Left cardiac atrium (tissue), 4 donors: Measurements from ENCODE around the gene RBPJ. TPM values are rescaled to one million over a fixed set of nuclear protein-coding genes. Genes with fewer than 3 reads are reported as not detected.

Experiments used
- ATAC-seq, 2 donors: fragments of 200-7000 bp; cut with Tn5 transposase; one replicate each; pipeline ENCODE4 v1.9.1; 2020; ENCODE audit warnings: mild to moderate bottlenecking in 2 of 2, moderate library complexity in 2 of 2
- DNase-seq: peaks from one replicate; pipeline ENCODE4 v3.0.0-alpha.2; 2020
- intact Hi-C, 2 donors: fragments of 100-400 bp; cut with DNase I; formaldehyde crosslinking; loops; one replicate each; pipeline versions ENCODE4 v1.14.1 to v1.15.1; 2022 to 2023
- total RNA-seq, 2 donors: library from RNA; stranded (reverse); fragmentation: NEBNext Ultra II Directional; extraction: Animal tissue kit (Norgen Biotek cat#: 25700); gene quantifications; one replicate each; pipeline ENCODE4 v1.2.1, GENCODE V29; 2021
- donor health status: DM: no; HTN: yes; CAD: no.
- donor health status: DM: no; HTN: yes; CAD: no; lungs with severe emphysema.
- donor health status: DM: yes; HTN: yes; CAD: no.
- donor health status: Dilated cardiomyopathy.

RBPJ gene
- total RNA-seq, 2 donors from 2014 or later = 49.6 to 63.5 TPM

DNA sequence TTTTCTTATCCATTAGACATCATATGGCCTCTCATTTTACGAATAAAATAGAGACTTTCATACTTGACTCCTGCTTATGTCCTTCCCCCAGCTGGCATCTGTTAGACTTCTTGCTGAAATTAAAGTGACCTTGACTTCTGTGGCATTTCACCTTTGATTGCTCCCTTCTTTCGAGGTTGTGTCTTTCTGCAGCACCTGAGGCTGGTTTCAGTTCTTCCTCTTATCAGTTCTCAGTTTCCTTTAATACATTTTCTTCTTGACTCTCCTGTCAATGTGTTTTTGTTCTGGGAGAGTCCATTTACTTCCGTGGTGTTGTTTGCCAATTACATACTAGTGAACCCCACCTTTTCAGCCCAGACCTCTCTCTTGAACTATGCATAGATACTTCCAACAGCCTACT is 81.6 kb downstream of the RBPJ start:
- intact Hi-C loops = loop anchor here in 1 of 2 donors (5.0 to 10.0 kb wide), 2 partner anchors 68 to 320 kb away; no protein-coding TSS in a partner anchor
- DNase-seq (no peak), ATAC-seq (no peak)

DNA sequence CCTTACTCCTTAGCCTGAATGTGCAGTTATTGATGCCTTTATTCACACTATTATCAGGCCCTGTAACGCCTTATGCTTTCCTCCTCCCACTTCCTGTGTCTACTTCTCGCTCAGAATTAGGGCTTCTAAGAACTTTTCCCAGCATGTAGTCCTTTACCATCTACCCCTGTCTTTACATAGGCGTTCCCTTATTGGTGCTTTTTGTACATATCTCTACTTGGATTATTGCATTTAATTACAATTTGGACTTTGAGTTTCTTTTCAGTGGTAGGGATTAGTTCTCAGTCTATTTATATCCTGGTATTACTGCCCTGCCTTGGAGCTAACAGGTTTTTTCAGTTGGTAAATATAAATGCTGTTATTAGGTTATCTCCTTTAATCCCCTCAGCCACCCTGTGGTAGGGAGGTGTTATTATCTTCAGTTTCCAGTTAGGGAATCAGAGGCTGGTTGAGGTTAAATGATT is 84.0 kb downstream of the RBPJ start:
- intact Hi-C loops = loop anchor here (2.0 to 10.0 kb wide), 3 partner anchors 70 to 416 kb away; no protein-coding TSS in a partner anchor
- ATAC-seq (peak in 1 of 2 donors; percentile 39), DNase-seq (no peak)

DNA sequence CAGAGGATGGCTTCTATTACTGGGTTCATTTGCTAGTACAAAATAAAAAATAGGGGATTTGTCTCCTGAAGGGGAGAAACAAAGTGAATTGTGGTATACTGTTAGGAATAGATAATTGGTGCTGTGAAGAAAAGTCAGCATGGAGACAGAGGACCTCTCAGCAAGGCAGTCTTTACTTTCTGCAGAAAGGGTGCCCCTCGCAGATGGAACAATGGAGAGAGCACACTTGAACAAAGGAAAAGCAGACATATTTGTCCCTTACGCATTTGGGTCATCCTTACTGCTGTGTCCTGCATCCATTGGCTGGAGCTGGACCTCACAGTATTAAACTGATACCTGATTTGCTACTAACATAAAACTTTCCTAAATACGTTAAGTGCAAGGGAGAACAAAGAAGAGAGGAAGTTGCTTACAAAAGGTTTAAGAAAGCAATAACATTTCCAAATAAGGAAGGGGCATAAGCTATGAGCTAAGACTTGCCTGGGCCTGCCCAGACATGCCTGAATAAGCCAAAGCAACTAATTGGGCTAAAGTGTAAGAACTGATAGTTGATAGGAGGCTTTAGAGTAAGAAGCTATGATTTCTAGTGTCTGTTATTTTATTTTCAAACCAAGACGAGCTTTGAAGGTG is 85.6 kb downstream of the RBPJ start:
- ATAC-seq (no peak), DNase-seq (no peak)
- intact Hi-C loops = loop anchor here in 1 of 2 donors (10.0 kb wide), 1 partner anchor 72 kb away; no protein-coding TSS in a partner anchor

DNA sequence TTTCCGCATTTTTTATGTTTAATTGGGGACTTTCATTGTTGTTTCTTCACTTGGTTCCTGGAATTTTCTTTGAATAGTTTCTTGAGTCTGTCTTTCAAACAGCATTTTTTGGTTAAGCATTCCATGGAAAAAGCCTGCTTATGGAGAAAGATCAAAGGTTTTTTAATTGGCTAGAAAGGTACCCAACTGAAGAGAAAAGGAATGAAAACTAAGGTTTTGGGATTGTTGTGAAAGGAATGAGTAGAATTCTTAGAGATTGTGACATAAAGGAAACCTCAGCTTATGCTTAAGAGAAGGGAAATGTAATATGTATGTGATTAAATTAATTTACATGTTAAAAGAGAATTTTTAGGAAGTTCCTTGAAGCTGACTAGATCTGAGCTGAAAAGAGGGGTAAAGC is 86.7 kb downstream of the RBPJ start:
- intact Hi-C loops = loop anchor here in 1 of 2 donors (10.0 kb wide), 1 partner anchor 73 kb away; no protein-coding TSS in a partner anchor
- no peak for ATAC-seq
- no peak for DNase-seq

DNA sequence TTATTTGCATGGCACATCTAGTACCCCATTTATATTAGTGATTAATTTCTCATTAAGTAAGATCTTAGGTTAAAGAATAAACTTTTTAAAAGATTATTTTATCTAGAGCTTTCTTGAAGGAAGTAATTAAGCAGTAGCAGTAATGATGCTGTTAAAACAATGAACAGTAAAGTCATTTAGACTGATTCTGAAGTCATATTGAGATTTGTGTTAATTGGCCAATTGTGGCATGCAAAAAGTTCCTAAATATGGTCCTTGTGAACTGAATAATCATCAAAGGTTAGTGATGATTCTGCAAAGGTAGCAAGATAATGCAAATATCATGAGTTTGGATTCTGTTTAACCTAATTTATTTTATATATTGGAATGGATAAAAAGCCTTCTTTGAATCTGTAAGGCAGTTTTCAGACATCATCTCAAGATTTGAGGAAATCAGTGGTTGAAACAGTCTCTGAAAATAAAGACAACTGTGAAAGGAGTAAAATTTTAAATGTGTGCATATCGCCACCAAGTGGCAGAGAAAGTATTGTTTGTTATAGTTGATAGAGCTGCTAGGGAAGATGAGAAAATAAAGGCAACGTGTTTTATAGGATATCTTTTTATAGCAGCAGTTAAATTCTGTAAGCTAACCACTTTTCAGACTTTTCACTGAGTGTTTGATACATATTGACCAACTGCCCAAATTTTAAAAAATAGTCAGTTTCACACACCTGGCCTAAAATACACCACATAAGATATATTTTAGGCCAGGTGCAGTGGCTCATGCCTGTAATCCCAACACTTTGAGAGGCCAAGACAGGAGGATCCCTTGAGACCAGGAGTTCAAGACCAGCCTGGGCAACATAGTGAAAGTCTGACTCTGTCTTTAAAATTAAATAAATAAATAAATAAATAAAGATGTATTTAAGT is 89.8 kb downstream of the RBPJ start:
- ATAC-seq (peak; percentile 31 to 51), DNase-seq (no peak)
- intact Hi-C loops = loop anchor here in 1 of 2 donors (2.0 to 5.0 kb wide), 4 partner anchors 80 to 483 kb away; no protein-coding TSS in a partner anchor

DNA sequence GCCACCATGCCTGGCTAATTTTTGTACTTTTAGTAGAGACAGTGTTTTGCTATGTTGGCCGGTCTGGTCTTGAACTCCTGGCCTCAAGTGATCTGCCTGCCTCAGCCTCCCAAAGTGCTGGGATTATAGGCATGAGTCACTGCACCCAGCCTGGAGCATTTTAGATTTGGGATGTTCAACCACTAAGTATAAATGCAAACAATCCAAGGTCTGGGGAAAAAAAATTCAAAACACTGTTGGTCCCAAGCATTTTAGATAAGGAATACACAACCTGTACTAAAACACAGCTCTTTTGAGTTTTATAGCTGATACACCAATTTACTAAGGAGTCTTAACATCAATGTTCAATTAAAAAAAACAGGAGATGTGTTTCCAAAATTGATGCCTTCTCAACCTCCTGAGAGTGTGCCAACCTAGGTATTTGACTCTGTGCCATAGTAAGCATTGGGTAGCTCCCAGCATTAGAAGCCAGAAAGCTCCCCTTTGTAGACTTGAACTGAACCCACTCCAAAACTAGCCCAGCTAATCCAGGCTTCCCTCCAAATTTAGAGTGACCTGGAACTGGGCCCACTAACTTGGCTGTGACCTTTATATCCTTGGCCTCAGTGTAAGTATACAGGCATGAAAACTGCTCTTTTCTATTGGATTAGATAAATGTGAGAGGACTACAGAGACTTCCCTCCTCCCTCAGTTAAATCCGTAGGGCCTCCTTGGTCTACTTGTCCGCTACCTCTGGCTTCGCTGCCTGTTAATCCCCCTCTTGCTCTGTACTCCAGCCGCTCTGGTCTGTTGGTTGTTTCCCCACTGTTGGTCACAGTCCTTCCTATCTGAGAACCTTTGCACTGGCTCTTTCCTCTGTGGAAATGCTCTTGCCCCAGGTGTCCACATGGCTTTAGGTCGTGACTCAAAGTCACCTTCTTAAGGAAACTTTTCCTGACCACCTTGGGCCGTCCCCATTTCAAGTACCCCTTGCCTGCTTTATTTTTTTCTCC is 91.9 kb downstream of the RBPJ start:
- ATAC-seq (peak; percentile 82 to 90), DNase-seq (peak; percentile 30)
- intact Hi-C loops = loop anchor here in 1 of 2 donors (5.0 kb wide), 2 partner anchors 330 to 485 kb away; no protein-coding TSS in a partner anchor

DNA sequence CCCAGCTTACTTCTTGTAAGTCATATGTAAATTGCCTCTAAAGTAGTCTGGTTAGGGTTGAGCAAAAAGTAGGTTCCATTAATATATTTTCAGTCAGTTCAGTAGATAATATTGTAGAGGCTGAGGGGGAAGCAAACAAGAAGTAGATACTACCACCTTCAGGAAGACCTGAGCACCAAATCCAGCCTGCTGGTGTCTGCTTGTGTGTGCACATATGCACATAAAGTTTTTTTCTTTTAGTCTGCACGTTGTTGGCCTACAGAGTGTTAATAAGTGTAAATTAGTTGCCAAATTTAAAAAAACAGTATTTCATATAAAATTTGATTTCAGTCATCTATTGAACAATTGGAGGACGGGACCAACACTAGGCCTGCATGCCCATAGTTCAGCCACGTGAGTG is 92.8 kb downstream of the RBPJ start:
- DNase-seq (no peak), ATAC-seq (no peak)
- intact Hi-C loops = loop anchor here in 1 of 2 donors (5.0 kb wide), 2 partner anchors 331 to 486 kb away; no protein-coding TSS in a partner anchor

DNA sequence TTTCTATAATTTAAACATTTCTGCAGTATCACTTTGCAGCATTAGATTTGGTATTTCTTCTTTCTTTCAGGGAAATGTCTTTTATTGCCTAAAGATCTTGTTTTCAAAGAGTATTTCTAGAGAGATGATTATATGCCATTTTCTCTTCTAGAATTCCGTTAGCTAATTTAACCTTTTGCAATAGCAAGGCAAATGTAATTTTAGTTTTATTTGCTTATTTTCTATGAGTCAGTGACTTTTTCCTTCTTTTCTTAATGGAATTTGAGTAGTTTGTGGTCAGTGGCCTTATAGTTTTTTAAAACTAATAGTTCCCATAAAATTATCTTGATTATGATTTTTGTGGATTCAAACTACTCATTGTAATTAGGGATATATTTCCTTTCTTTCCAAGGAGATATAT is 97.3 kb downstream of the RBPJ start:
- intact Hi-C loops = no loop called here
- ATAC-seq = no peak
- no peak for DNase-seq

DNA sequence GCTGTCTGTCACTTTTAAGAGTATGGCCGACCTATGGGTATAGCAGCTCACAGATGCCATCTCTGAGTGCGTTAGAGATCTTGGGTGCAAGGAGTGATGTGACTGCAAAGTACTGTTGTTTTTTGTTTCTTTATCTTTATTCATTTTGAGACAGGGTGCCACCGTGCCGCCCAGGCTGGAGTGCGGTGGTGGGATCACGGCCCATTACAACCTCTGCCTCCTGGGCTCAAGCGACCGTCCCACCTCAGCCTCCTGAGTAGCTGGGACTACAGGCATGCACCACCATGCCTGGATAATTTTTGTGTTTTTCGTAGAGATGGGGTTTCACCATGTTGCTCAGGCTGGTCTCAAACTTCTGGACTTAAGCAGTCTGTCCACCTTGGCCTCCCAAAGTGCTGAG is 98.0 kb downstream of the RBPJ start:
- no peak for ATAC-seq
- intact Hi-C loops = no loop called here
- DNase-seq = no peak

DNA sequence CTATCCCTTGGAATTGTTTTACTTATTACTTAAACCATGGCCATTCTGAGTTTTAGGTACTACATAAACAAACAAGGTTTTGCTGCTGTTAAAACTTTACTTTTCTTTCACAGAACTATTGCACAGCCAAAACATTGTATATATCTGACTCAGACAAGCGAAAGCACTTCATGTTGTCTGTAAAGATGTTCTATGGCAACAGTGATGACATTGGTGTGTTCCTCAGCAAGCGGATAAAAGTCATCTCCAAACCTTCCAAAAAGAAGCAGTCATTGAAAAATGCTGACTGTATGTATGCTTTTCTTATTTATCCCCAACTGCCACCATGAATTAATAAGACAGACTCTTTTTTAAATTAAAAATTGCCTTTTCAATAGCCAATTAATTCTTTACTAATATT is 99.6 kb downstream of the RBPJ start:
- ATAC-seq = no peak
- no peak for DNase-seq
- intact Hi-C loops = no loop called here

DNA sequence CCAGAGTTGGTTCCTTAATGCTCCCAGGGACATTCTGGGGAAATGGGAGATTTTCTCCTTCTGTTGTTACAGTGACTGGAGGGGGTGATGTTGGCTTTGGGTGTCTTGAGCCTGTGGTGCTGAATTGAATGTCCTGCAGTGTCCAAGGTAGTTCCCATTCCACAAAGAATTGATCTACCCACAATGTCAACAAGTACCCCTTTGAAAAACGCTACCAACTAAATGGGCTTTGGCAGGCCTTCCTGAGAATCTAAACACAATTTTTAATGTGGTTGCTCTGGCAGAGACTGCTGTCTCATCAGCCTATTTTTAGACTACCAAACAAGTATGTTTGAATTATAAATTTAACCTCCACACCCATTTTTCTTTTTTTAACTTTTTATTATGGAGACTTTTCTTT is 100.1 kb downstream of the RBPJ start:
- no peak for ATAC-seq
- DNase-seq = no peak
- intact Hi-C loops = no loop called here

DNA sequence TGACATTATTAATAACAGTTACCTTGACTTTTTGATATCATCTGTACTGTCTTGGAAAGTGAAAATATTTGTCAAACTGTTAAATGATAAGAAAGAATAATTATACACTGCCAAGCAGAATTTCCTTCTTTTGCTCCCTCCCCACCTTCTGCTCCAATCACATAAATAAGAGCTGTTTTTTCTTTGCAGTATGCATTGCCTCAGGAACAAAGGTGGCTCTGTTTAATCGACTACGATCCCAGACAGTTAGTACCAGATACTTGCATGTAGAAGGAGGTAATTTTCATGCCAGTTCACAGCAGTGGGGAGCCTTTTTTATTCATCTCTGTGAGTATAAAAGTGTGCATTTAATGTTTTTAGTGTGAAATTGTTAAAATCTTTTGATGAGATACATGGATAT is 103.3 kb downstream of the RBPJ start:
- DNase-seq (no peak), ATAC-seq (no peak)
- intact Hi-C loops = no loop called here

DNA sequence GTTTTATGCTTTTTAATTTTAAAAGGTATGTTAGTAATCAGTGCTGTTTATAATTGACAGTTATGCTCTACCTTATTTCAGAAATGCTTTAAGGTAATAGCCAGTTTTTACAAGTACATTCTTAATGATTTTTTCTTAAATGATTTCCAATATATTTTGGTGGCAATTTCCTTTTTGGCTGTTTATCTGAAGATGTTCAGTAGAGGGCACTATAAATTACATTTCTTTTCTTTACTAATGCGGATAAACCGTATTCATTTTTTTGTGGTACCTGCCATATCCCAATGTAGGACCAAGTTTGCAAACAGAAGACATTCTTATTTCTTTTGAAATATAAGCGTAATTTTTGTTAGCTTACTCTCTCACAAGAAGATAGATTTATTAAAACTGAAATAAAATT is 104.0 kb downstream of the RBPJ start:
- ATAC-seq (no peak), DNase-seq (no peak)
- intact Hi-C loops = no loop called here

DNA sequence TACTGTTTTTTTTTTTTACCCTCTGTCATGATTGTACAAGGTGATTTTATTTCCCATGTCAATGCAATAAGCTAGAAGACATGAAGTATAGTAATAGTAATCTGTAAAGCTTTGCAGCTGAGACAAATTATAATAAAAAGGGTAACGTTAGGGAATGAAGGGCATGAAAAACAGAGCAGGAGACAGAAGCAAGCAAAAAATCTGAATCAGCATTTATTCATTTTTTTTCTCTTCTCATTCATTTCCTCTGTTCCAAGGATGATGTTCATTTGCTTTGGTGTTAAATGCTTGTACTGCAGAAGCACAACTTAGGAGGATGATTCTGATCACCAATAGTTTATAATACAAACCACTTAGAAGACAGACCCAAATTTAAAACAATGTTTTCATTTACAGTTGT is 105.1 kb downstream of the RBPJ start:
- DNase-seq = no peak
- intact Hi-C loops = no loop called here
- no peak for ATAC-seq

DNA sequence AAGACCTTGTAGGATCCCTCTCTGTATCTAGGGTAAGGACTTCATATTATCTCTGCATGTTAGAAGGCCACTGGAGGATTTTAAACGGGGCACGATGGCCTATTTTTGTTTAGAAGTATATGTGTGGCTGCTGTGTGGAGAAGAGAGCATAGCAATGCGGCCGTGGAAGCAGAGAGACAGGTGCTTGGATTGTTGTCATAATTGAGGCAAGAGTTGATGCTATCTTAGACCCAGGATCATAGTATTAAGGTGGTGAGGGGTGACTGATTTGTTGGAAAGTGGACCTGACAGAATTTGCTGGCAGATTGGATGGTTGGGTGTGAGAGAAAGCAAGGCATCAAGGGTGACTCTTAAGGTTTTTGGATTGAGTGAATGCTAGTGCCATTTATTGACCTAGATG is 106.1 kb downstream of the RBPJ start:
- DNase-seq (no peak), ATAC-seq (no peak)
- intact Hi-C loops = no loop called here

DNA sequence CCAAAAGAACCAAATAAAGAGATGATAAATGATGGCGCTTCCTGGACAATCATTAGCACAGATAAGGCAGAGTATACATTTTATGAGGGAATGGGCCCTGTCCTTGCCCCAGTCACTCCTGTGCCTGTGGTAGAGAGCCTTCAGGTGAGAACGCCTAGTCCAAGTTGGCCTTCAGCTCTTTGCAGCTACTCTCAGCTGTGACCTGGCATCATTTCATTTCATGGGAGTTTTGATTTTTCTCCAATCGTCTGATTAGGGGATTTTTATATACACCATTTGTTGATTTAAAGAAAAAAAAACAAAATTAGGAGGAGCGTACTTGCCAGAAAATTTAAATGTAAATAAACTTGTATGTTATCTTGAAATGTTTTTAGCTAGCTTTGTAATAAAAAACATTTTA is 109.1 kb downstream of the RBPJ start:
- no peak for ATAC-seq
- DNase-seq = no peak
- intact Hi-C loops = no loop called here

DNA sequence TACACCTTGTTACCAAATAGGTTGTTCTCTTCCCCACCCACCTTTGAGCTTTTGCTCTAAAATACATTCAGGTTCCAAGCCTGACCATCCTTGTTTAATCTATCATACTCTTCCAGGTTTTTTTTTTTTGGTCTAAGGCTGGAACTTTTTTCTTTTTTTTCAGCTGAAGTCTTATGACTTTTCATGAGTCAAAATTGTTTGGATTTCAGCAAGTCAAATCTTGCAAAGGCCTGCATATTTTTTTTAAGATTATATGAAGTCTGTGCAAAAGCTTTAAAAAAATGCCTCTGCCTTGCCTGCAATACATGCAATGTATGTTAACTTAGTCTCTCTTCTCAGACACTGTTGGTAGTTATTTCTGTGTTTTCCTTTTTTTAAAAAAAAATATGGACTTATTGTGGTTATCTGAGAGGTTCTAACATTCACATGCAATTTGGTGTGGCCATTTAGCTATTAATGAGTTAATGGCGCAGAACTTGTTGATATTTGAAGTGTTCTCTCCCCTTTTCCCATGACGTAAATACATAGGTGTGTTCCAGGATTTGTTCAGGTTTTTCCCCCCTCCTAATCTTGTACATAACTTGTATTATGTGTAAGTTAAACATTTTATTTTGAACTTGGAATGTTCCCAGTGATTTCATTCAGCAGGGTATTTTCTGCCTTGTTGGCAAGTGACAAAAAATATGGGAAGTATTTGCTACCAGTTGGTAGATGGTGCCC is 110.8 kb downstream of the RBPJ start:
- ATAC-seq (no peak), DNase-seq (no peak)
- intact Hi-C loops = no loop called here

DNA sequence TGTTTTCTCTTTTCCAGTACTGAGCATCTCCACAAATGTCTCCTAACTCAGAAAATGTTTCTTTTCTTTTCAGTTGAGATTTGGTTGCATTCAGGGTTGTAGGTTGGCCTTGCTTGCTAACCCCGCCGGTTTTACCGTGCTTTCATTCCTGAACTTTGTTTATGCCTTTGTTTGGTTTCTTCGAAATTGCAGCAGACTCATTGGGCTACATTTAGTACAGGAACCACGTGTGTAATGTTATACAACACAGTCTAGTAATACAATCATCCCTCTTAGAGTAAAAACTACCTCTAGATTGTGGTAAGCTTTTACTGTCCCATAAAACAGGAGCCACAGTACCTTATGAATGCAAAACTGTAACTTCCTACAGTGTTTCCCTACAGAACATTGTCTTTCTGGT is 111.6 kb downstream of the RBPJ start:
- ATAC-seq (no peak), DNase-seq (no peak)
- intact Hi-C loops = no loop called here
